GM12865 (cell line): ENCODE results near the gene PPM1L.
"Not testable (repeated sequence)": the region's sequence is repeated elsewhere in the genome, so short reads cannot be mapped to it uniquely, and the experiment has no call there.

Experiments used
- DNase-seq: peaks from one replicate; pipeline ENCODE4 v3.0.0; 2010; ENCODE audit warnings: low read depth
- H3K4me3 ChIP-seq: 2 replicates; pipeline ENCODE4 v1.5.1; 2011; ENCODE audit warnings: mild to moderate bottlenecking, low read depth, low read length, control low read depth
- CTCF ChIP-seq: IDR thresholded peaks from 2 replicates; pipeline ENCODE4 v1.5.1; 2011; ENCODE audit warnings: low read length, control low read depth, low read depth, inconsistent platforms; ENCODE audit not compliant: insufficient read depth; ENCODE audit errors: missing control alignments

PPM1L gene

GRCh38 chr3:160992712-160993111, 236.7 kb downstream of the PPM1L start:
- TF ChIP-seq CTCF: no peak
- H3K4me3 ChIP-seq: no peak overlapping the region
- DNase-seq: no peak

GRCh38 chr3:160996811-160997210, 240.8 kb downstream of the PPM1L start:
- no peak overlapping the region for H3K4me3 ChIP-seq
- no peak for TF ChIP-seq CTCF
- DNase-seq: no peak

GRCh38 chr3:160998581-160998980, 242.6 kb downstream of the PPM1L start:
- DNase-seq: no peak
- no peak for TF ChIP-seq CTCF
- no peak overlapping the region for H3K4me3 ChIP-seq

GRCh38 chr3:160999274-160999673, 243.2 kb downstream of the PPM1L start:
- H3K4me3 ChIP-seq: no peak overlapping the region
- DNase-seq: no peak
- no peak for TF ChIP-seq CTCF

- no peak overlapping the region for H3K4me3 ChIP-seq
- DNase-seq: no peak
- TF ChIP-seq CTCF: no peak
Observed at GRCh38 chr3:161008086-161008485, 252.1 kb downstream of the PPM1L start.

- not testable (repeated sequence) for H3K4me3 ChIP-seq, DNase-seq
Observed at GRCh38 chr3:161010151-161010550, 254.1 kb downstream of the PPM1L start.

GRCh38 chr3:161014843-161015749, 259.1 kb downstream of the PPM1L start:
- H3K4me3 ChIP-seq: no peak overlapping the region
- no peak for DNase-seq
- no peak for TF ChIP-seq CTCF
